K562 (cell line): ENCODE data around the gene HSPA14. TPM values are rescaled to one million over a fixed set of nuclear protein-coding genes. Genes with fewer than 3 reads are reported as not detected.
A peak's percentile ranks its signal among the peaks of the same experiment; 100 is the strongest.

Source experiments
- ADNP ChIP-seq: fragments of 200-800 bp; sonication (Bioruptor generic); IDR thresholded peaks from 2 replicates; pipeline ENCODE4 v1.6.1; 2016; ENCODE audit warnings: missing genetic modification characterization, missing compliant biosample characterization
- CREM ChIP-seq: IDR thresholded peaks from 2 replicates; pipeline ENCODE4 v1.6.1; 2014; ENCODE audit warnings: antibody characterized with exemption, low read depth
- EP400 ChIP-seq: fragments of 450-650 bp; IDR thresholded peaks from 2 replicates; pipeline ENCODE4 v1.6.1; 2017; ENCODE audit warnings: antibody characterized with exemption, mild to moderate bottlenecking, moderate library complexity
- FOXK1 ChIP-seq: sonication (generic); formaldehyde crosslinking; IDR thresholded peaks from 2 replicates; pipeline ENCODE4 v1.8.0; 2022; ENCODE audit warnings: missing genetic modification reagents, mild to moderate bottlenecking, borderline replicate concordance
- GABPA ChIP-seq: fragments of 200-800 bp; sonication (Bioruptor generic); conservative IDR thresholded peaks from 2 replicates; pipeline ENCODE4 v1.6.1; 2016; ENCODE audit warnings: low read depth, missing genetic modification characterization, missing compliant biosample characterization
- GTF2A2 ChIP-seq: IDR thresholded peaks from 2 replicates; pipeline ENCODE4 v1.6.1; 2016; ENCODE audit warnings: mild to moderate bottlenecking, missing genetic modification characterization, missing compliant biosample characterization
- HCFC1 ChIP-seq: IDR thresholded peaks from 2 replicates; pipeline ENCODE4 v1.6.1; 2012; ENCODE audit warnings: low read depth, low read length, improper control_type of control experiment
- KLF10 ChIP-seq: fragments of 250-450 bp; sonication (Bioruptor Pico); IDR thresholded peaks from 2 replicates; pipeline ENCODE4 v1.6.1; 2021; ENCODE audit warnings: matching md5 sums
- NR4A1 ChIP-seq, 2 experiments: fragments of 250-450 bp in 1 of 2; fragments of 450-650 bp in 1 of 2; sonication (Bioruptor Pico) in 1 of 2; IDR thresholded peaks; 2 replicates each; pipeline versions ENCODE4 v1.4.0 to v1.6.1; 2016 to 2020; ENCODE audit warnings: mild to moderate bottlenecking in 2 of 2, missing compliant biosample characterization in 1 of 2, missing genetic modification characterization in 1 of 2, moderate library complexity in 1 of 2
- POLR2B ChIP-seq: fragments of 450-650 bp; IDR thresholded peaks from 2 replicates; pipeline ENCODE4 v1.6.1; 2018; ENCODE audit warnings: low read depth; ENCODE audit not compliant: partially characterized antibody
- RNF2 ChIP-seq: sonication (generic); IDR thresholded peaks from 2 replicates; pipeline ENCODE4 v1.6.1; 2016
- YY1 ChIP-seq, 3 experiments: IDR thresholded peaks; 2 replicates each; pipeline ENCODE4 v1.6.1; 2011; ENCODE audit warnings: low read length in 2 of 3, mild to moderate bottlenecking in 2 of 3, moderate library complexity in 2 of 3, borderline replicate concordance in 1 of 3, control low read depth in 1 of 3, low read depth in 1 of 3; ENCODE audit not compliant: insufficient read depth in 3 of 3, insufficient replicate concordance in 2 of 3, control insufficient read depth in 1 of 3, insufficient read length in 1 of 3; ENCODE audit errors: extremely low read depth in 1 of 3
- ZNF212 ChIP-seq: fragments of 450-650 bp; formaldehyde crosslinking; IDR thresholded peaks from 2 replicates; pipeline ENCODE4 v1.4.0; 2020; ENCODE audit warnings: mild to moderate bottlenecking
- ZNF311 ChIP-seq: fragments of 250-450 bp; sonication (Bioruptor Pico); IDR thresholded peaks from 2 replicates; pipeline ENCODE4 v1.4.0; 2020; ENCODE audit warnings: mild to moderate bottlenecking, moderate library complexity
- ZNF707 ChIP-seq: fragments of 250-450 bp; sonication (Bioruptor Pico); conservative IDR thresholded peaks from 2 replicates; pipeline ENCODE4 v1.8.0; 2022; ENCODE audit warnings: inconsistent platforms, mild to moderate bottlenecking, moderate library complexity
- polyA plus RNA-seq, 8 experiments: library from polyadenylated mRNA; depleted of rRNA in 4 of 8; stranded (reverse) in 5 of 8; unstranded in 3 of 8; fragments of >200 nt; fragmentation: Nextera tagmentation in 2 of 8; fragmentation: Illumina TruSeq in 1 of 8; extraction: Ambion mirVana in 2 of 8; extraction: Trizol in 1 of 8; gene quantifications; 2 replicates each; pipeline versions ENCODE4 v1.2.1 to v1.2.3, GENCODE V29; 2011 to 2014; ENCODE audit warnings: inconsistent platforms in 1 of 8, missing spikeins in 1 of 8
- total RNA-seq, 7 experiments: library from RNA; depleted of rRNA in 6 of 7; stranded (reverse); fragments of >200 nt in 6 of 7; fragmentation: Illumina TruSeq in 2 of 7; extraction: Trizol in 2 of 7; gene quantifications; 2 replicates each; pipeline versions ENCODE4 v1.2.1 to v1.2.3, GENCODE V29; 2011 to 2021; ENCODE audit warnings: low replicate concordance in 1 of 7
- TF ChIP-seq, protein P1 (sequence below), 2 experiments: fragments of 450-650 bp; IDR thresholded peaks; 2 replicates each; pipeline ENCODE4 v1.6.1; 2016; ENCODE audit warnings: mild to moderate bottlenecking in 2 of 2, borderline replicate concordance in 1 of 2, low read depth in 1 of 2, moderate library complexity in 1 of 2
- TF ChIP-seq, protein P2 (sequence below): fragments of 450-650 bp; formaldehyde crosslinking; IDR thresholded peaks from 2 replicates; pipeline ENCODE4 v1.4.0; 2020; ENCODE audit warnings: mild to moderate bottlenecking, moderate library complexity

HSPA14 gene
- total and polyA plus RNA-seq, 9 of the 15 experiments (the other 6 are each of a cell fraction or from before 2014, with no cell fraction given), result 41.9 to 75.0 (median 63.2) TPM

DNA sequence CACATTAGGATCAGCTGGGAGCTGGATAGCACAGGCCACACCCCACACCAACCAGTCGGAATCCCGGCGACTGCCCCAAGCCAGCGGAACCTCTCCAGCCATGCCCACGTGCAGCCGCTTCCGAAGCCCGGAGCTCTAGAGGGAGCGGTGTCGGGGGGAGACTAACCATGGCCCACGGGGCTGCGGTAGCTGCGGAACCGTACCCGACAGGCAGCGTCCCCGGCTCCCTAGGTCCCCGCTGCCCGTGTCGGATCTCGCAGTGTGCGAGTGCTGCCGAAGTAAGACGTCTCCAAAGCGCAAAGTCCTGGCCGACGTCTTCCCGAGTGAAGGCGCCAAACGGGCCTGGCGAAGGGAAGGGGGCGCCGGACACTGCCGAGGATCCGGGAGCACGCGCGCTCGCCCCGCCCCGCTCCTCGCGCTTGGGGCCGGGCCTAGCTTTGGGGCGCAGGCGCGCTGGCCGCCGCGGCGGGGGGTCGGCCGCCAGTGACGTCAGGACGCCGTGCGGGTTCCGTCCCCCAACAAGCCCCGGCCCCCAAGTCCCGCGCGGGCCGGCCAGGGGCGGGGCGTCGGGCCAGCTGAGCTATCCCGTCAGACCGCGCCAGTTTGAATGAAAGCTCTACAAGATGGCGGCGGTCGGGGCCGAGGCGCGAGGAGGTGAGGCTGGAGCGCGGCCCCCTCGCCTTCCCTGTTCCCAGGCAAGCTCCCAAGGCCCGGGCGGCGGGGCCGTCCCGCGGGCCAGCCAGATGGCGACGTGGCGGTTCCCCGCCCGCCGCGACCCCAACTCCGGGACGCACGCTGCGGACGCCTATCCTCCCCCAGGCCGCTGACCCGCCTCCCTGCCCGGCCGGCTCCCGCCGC lies 40.4 kb downstream of the HSPA14 start, which contains the start of gene SUV39H2 (continued):
- TF ChIP-seq, protein P1, sequence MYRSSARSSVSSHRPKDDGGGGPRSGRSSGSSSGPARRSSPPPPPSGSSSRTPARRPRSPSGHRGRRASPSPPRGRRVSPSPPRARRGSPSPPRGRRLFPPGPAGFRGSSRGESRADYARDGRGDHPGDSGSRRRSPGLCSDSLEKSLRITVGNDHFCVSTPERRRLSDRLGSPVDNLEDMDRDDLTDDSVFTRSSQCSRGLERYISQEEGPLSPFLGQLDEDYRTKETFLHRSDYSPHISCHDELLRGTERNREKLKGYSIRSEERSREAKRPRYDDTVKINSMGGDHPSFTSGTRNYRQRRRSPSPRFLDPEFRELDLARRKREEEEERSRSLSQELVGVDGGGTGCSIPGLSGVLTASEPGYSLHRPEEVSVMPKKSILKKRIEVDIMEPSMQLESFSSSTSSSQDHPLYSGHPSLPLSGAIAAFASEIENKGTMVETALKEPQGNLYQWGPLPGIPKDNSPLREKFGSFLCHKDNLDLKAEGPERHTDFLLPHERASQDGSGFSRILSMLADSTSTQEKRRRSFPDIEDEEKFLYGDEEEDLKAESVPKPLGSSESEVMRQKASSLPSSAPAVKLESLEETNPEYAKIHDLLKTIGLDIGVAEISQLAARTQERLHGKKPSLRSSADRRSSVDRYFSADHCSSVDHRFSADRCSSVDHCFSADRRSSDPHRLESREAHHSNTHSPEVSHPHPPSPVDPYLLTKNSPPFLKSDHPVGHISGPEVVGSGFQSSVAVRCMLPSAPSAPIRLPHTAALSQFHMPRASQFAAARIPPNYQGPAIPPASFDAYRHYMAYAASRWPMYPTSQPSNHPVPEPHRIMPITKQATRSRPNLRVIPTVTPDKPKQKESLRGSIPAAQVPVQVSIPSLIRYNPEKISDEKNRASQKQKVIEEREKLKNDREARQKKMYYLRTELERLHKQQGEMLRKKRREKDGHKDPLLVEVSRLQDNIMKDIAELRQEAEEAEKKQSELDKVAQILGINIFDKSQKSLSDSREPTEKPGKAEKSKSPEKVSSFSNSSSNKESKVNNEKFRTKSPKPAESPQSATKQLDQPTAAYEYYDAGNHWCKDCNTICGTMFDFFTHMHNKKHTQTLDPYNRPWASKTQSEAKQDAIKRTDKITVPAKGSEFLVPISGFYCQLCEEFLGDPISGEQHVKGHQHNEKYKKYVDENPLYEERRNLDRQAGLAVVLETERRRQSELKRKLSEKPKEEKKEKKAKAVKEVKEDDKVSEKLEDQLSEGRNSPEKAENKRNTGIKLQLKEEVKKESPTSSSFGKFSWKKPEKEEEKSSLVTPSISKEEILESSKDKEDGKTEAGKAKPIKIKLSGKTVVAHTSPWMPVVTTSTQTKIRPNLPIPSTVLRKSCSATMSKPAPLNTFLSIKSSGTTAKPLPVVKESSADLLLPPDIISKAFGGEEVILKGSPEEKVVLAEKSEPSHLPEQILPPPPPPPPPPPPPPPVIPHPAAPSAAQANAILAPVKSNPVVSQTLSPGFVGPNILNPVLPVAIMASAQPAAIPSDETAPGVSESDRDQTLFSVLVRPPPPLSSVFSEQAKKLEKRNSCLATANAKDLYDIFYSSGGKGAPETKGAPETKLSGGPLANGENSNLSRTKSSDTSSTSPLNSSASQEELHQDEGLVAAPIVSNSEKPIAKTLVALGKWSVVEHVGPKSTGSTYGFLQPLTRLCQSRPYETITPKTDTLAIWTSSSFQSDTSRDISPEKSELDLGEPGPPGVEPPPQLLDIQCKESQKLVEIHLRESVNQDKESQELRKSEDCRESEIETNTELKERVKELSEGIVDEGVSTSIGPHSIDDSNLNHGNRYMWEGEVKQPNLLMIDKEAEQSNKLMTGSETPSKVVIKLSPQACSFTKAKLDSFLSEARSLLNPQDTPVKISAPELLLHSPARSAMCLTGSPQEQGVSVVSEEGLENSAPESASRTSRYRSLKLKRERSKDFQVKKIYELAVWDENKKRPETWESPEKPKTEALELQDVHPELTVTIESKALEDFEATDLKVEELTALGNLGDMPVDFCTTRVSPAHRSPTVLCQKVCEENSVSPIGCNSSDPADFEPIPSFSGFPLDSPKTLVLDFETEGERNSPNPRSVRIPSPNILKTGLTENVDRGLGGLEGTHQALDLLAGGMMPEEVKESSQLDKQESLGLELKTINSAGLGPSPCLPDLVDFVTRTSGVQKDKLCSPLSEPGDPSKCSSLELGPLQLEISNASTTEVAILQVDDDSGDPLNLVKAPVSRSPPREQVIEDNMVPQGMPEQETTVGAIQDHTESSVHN (IDR thresholded peaks at IDR 0.05; ENCODE audit: borderline replicate concordance in 1 of 2, low read depth in 1 of 2), result no peak
- TF ChIP-seq CREM, result peak; percentile 91
- TF ChIP-seq NR4A1 (CRISPR knock-in tag; IDR thresholded peaks at IDR 0.05), result peak; percentile 27; the same call in 1 of the 2 replicates
- no peak for TF ChIP-seq NR4A1 (tag; IDR thresholded peaks at IDR 0.05)
- TF ChIP-seq HCFC1, result no peak; the same call in 1 of the 2 replicates
- no peak for TF ChIP-seq ZNF311 (CRISPR knock-in tag)
- TF ChIP-seq POLR2B, result peak; percentile 67
- no peak for TF ChIP-seq ADNP
- TF ChIP-seq KLF10, result no peak
- TF ChIP-seq ZNF212 (CRISPR knock-in tag), result no peak; the same call in 1 of the 2 replicates
- no peak for TF ChIP-seq ZNF707 (CRISPR knock-in tag)
- TF ChIP-seq, protein P2, sequence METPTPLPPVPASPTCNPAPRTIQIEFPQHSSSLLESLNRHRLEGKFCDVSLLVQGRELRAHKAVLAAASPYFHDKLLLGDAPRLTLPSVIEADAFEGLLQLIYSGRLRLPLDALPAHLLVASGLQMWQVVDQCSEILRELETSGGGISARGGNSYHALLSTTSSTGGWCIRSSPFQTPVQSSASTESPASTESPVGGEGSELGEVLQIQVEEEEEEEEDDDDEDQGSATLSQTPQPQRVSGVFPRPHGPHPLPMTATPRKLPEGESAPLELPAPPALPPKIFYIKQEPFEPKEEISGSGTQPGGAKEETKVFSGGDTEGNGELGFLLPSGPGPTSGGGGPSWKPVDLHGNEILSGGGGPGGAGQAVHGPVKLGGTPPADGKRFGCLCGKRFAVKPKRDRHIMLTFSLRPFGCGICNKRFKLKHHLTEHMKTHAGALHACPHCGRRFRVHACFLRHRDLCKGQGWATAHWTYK (CRISPR knock-in tag), result peak; percentile 42; the same call in 1 of the 2 replicates
- TF ChIP-seq RNF2, result peak; percentile 15; the same call in 1 of the 2 replicates
- TF ChIP-seq GTF2A2 (tag), result no peak
- TF ChIP-seq GABPA (tag), result peak; percentile 77
- peak; percentile 77 to 96 (median 94) for TF ChIP-seq YY1 (IDR thresholded peaks at IDR 0.05; ENCODE audit: borderline replicate concordance in 1 of 3, control insufficient read depth in 1 of 3, extremely low read depth in 1 of 3, insufficient read depth in 3 of 3, insufficient read length in 1 of 3, insufficient replicate concordance in 2 of 3, low read depth in 1 of 3, low read length in 2 of 3)
- TF ChIP-seq EP400, result peak; percentile 96
- no peak for TF ChIP-seq FOXK1
